Upper lobe of left lung (tissue), 4 donors: ENCODE measurements around the gene TMEM184A.

Experiments
- POLR2A ChIP-seq, 4 donors: fragments of 450-650 bp; IDR thresholded peaks; one replicate each; pipeline ENCODE4 v1.5.1; 2016 to 2017; ENCODE audit warnings: antibody characterized with exemption in 4 of 4, mild to moderate bottlenecking in 2 of 4
- POLR2AphosphoS5 ChIP-seq, 2 donors: sonication (generic); formaldehyde crosslinking; IDR thresholded peaks; one replicate each; pipeline ENCODE4 v1.5.1; 2017; ENCODE audit warnings: antibody characterized with exemption in 2 of 2
- TF ChIP-seq, protein P1 (sequence below), 6 experiments: fragments of 450-650 bp in 4 of 6; fragments of 200-600 bp in 2 of 6; sonication (generic) in 2 of 6; IDR thresholded peaks; one replicate each; pipeline ENCODE4 v1.5.1; 2016 to 2019; ENCODE audit warnings: antibody characterized with exemption in 6 of 6

DNA sequence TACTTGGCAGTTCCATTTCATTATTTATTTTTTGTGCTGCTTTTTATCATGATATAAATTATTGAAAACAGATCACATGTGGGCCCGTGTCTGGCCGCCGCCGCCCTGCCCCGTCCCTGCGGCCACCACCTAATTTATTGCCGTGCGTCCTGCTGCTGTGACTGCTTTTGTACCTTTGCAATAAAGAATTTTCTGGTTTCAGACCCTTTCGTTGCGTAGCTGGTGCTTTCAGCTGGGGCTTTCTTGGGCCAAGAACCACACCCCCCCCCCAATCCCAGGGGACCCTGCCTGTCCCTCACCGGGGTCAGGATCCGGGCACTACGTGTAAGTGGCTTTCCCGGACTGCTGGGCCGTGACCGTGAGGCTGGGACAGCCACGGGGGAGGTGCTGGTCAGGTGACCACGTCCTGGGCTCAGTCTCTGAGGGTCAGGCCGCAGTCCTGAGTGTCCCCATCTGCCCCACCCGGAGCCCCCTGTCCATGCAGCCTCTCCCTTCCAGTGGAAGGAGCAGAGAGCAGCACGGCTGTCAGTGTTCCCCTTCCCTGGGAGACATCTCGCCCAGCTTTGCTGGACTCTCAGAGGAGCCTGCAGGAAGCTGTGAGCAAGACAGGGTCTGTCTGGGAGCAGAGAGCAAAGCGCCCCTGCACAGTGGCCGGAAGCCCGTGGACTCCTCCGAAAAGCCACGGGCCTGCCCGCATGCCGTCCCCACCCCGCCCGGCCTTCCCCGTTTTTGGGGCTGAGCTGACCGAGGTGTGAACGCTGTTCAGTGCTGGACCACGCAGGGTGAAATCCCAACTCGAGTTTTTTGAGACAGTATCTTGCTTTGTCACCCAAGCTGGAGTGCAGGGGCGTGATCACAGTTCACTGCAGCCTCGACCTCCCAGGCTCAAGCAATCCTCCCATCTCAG lies 12.9 kb downstream of the TMEM184A start:
- TF ChIP-seq, protein P1, sequence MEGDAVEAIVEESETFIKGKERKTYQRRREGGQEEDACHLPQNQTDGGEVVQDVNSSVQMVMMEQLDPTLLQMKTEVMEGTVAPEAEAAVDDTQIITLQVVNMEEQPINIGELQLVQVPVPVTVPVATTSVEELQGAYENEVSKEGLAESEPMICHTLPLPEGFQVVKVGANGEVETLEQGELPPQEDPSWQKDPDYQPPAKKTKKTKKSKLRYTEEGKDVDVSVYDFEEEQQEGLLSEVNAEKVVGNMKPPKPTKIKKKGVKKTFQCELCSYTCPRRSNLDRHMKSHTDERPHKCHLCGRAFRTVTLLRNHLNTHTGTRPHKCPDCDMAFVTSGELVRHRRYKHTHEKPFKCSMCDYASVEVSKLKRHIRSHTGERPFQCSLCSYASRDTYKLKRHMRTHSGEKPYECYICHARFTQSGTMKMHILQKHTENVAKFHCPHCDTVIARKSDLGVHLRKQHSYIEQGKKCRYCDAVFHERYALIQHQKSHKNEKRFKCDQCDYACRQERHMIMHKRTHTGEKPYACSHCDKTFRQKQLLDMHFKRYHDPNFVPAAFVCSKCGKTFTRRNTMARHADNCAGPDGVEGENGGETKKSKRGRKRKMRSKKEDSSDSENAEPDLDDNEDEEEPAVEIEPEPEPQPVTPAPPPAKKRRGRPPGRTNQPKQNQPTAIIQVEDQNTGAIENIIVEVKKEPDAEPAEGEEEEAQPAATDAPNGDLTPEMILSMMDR (IDR thresholded peaks at IDR 0.05) = no peak
- TF ChIP-seq POLR2AphosphoS5 (IDR thresholded peaks at IDR 0.05) (no peak), POLR2A (IDR thresholded peaks at IDR 0.05) (no peak)
